Hematopoietic multipotent progenitor cell treated with erythropoietin and hydrocortisone succinate and interleukin-3 and kit ligand, for 15 days (in vitro differentiated cells): ENCODE data around the gene KLRC2.
"Not testable (repeated sequence)": the region's sequence is repeated elsewhere in the genome, so short reads cannot be mapped to it uniquely, and the experiment has no call there.

Source experiments
- DNase-seq: peaks from one replicate; pipeline ENCODE4 v3.0.0-alpha.2; 2015; ENCODE audit warnings: low spot score

KLRC2 gene

DNA sequence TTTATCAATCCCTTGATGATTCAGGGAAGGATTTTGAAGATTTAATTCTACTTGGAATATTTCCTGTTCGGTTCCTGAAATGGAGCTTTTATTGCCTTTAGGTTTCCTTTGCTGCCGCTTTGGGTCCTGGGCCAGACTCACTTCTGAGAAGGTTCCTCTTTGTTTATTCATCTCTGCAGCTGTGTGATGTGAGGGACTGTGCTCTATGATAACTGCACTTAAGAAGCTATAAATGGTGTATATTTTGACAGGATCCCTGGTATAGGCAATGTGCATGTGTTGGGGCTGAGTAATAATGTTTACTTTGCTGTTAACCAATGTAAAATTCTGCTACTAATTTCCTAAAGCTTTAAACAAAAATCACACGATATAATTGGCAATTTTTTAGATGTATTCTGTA, at the start of gene KLRC2:
KLRC2 (minus strand) TSS at position 195 of the 400 bp plus-strand sequence; CDS start at position 171, 24 bp downstream.
- not testable (repeated sequence) for DNase-seq

GRCh38 chr12:10481901-10482300, 46.1 kb upstream of the KLRC2 start:
- DNase-seq = not testable (repeated sequence)

DNA sequence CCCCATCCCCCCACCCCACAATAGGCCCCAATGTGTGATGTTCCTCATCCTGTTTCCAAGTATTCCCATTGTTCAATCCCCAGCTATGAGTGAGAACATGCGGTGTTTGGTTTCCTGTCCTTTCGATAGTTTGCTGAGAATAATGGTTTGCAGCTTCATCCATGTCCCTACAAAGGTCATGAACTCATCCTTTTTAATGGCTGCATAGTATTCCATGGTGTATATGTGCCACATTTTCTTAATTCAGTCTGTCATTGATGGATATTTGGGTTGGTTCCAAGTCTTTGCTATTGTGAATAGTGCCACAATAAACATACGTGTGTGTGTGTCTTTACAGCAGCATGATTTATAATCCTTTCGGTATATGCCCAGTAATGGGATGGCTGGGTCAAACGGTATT, 37.0 kb upstream of the KLRC2 start:
- not testable (repeated sequence) for DNase-seq

DNA sequence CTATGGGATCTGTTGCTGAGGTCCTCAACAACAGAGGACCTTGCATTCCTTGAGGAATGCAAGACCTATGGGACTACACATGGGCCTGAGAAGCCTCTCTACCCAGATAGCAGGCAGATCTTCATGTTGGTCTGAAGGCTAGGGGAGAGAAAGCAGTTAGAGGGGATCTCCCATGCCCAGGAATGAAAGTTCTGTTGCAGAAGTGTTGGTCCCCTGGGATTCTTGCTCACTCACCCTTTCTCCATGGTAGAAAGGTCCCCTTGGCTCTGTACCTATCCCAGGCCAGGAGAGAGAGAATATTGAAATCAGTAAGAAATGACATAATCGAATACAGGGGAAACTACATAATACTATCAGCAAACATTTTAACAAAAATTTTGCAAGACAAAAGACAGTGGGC, 33.9 kb upstream of the KLRC2 start:
- no peak for DNase-seq

DNA sequence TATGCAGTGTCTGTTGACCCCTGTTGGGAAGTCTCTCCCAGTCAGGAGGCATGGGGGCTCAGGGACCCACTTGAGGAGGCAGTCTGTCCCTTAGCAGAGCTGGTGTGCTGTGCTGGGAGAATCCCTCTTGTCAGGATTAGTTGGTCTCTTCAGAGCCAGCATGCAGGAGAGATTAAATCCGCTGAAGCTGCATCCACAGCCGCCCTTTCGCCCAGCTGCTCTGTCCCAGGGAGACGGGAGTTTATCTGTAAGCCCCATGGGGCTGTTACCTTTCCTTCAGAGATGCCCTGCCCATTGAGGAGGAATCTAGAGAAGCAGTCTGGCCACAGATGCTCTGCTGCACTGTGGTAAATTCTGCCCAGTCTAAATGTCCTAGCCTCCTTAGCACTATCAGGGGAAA, 30.5 kb upstream of the KLRC2 start:
- no peak for DNase-seq

DNA sequence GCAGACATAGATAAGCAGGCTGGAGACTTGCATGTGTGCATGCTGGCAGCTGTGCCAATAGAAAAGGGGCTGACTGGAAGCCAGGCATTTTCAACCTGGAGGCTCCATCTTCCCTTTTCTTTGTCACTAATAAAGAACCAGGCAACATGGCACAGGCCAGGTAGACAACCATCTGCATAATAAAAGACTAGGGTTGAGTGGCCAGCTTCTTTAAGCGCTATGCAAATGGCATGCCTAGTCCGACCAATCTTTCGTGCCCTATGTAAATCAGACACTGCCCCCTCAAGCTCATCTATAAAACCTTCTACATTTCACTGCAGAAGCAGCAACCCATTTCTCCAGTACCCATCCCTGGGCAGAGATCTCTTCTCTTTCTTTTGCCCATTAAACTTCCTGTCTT, 21.9 kb upstream of the KLRC2 start:
- no peak for DNase-seq

DNA sequence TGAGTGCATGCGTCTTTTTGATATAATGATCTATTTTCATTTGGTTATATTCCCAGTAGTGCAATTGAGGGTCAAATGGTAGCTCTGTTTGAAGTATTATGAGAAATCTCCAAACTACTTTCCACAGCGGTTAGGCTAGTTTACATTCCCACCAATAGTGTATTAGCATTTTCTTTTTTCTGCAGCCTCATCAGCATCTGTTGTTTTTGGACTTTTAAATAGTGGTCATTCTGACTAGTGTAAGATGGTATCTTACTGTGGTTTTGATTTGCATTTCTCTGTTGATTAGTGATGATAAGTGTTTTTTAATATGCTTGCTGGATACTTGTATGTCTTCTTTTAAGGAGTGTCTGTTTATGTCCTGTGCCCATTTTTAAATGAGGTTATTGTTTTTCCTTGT, 21.0 kb upstream of the KLRC2 start:
- no peak for DNase-seq

DNA sequence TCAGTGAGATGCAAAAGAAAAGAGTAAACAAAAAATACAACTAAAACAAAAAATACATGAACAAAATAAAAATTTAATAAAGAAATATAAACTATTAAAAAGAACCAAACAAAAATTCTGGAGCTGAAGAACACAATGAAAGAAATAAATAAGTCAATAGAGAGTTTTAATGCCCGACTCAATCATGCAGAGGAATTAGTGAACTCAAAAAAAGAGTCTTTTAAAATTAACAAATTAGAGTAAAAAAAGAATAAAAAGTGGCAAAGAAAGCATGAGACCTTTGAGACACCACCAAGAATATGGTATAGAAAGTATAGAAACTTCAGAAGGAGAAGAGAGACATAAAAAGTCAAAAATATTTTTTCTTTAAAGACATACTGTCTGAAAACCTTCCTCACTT, 20.0 kb upstream of the KLRC2 start:
- no peak for DNase-seq

DNA sequence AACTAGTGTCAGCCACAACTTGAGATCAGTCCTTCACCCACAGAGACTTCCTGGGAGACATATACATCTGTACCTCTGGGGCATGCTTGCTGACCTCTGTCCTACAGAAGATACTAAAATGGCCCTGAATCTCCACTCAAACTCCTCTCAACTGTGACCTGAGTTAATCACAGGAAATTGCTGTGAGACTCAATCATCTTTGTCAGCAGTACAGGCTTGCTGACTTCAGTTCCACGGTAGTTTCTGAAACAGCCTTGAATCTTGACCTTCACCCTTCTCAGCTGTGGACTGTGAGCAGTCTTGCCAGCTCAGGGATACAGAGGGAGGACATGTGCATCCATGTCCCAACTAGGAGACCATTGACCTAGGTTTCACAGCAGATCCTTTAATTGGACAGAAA, 18.7 kb upstream of the KLRC2 start:
- no peak for DNase-seq

DNA sequence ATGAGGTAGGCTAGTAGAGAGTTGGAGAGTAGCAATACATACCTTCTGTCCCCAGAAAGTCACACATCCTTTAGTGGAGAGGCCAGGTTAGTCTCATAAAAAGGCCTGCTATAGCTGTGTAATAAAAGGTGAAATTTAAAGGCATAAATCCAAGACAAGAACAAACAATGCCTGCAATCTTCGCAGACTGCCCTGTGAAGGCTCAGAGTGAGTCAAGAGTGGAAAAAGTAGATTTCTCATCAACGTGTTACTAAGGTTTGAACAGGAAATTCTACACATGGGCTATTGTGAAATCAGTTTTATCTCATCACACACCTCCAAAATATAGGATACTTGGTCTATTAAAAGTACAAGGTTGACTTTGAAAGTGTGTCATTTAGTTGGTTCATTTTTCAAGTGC, 17.3 kb upstream of the KLRC2 start, which contains the start of gene KLRC1:
KLRC1 (minus strand) TSS at position 222 of the 400 bp plus-strand sequence. CDS start 2,221 bp downstream, outside the sequence.
- DNase-seq = no peak

DNA sequence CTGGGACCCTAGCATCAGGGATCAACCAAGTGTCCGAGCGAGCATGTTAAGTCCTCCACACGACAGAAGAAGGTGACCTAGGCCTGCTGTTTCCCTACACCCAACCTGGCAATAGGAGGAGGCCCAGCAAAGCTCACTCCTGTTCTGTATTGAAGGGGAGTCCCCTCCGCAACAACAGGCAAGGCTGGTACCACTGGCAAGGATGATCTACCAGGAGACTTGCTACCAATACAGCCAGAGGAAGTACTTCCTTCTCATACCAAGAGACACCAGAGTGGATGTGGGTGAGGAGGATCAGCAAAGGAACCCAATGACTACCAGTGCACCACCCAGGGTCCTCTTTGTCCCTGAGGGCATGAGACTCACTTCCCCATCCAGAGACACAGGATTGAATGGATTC, 12.4 kb upstream of the KLRC2 start:
- DNase-seq = no peak

DNA sequence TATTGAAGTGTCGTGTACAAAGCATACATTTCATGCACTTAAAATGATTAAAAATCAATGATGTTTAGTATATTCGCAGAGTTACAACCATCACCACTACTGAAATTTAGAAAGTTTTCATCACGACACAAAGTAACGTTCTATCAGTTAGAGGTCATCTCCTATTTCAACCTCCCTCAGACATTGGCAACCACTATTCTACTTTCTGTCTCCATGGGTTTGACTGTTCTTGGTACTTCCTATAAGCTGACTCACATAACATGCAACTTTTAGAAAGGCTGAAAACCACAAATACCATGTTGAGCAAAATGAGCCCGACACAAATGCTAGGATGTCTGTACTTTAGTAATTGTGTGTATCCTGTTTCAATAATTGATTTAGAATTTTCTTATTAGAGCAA, 10.2 kb upstream of the KLRC2 start:
- DNase-seq = not testable (repeated sequence)

DNA sequence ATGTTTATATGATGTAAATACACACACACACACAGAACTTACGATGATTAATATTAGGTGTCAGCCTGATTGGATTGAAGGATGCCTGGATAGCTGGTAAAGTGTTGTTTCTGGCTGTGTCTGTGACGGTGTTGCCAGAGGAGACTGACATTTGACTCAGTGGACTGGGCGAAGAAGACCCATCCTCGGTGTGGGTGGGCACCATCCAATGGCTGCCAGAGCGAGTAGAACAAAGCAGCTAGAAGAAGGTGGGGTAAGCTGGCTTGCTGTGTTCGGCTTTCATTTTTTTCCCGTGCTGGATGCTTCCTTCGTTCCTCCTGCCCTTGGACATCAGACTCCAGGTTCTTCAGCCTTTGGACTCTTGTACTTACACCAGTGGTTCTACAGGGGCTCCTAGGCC, 5.3 kb upstream of the KLRC2 start:
- not testable (repeated sequence) for DNase-seq

DNA sequence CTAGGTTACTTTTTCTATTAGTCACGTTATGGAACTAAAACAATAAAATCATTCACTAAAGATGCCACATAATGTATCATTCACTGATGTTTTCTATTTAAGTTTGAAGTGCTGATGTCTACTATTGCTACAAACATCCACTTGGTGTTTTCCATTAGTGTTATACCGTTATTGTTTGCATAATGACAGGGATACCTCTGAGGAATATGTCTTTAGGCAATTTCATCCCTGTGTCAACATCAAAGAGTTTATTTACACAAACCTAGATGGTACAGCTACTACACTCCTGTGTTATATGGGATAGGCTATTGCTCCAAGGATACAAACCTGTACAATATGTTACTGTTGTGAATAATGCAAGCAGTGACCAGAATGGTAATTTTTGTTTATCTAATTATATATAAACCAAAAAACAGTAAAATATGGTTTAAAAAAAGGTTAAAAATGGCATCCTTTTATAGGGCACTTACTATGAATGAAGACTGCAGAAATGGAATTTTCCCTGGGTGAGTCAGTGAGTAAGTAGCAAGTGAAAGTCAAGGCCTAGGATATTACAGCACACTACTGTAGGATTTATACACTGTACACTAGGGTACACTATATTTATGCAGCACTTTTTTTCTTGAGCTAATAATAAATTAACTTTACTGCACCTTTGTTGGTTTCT, 3.9 kb upstream of the KLRC2 start:
- not testable (repeated sequence) for DNase-seq

DNA sequence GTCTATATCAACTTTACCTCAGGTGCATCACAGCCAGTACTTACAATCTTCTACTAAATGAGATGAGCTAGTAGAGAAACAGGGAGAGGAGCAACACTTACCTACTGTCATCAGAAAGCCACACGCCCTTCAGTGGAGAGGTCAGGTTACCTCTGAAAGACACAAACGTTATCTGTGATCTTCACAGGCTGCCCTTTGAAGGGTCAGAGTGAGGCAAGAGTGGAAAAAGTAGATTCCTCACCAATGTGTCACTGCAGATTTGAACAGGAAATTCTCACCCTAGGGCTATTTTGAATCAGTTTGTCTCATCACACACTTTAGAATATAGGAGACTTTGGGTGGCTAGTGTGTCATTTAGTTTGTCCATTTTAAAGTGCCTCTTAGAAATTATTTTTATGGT, 1.8 kb upstream of the KLRC2 start:
- not testable (repeated sequence) for DNase-seq

DNA sequence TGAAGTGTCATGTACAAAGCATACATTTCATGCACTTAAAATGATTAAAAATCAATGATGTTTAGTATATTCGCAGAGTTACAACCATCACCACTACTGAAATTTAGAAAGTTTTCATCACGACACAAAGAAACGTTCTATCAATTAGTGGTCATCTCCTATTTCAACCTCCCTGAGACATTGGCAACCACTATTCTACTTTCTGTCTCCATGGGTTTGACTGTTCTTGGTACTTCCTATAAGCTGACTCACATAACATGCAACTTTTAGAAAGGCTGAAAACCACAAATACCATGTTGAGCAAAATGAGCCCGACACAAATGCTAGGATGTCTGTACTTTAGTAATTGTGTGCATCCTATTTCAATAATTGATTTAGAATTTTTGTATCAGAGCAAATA, 5.2 kb downstream of the KLRC2 start:
- not testable (repeated sequence) for DNase-seq

GRCh38 chr12:10425938-10426337, 9.9 kb downstream of the KLRC2 start:
- DNase-seq = not testable (repeated sequence)

GRCh38 chr12:10424260-10424899, 11.4 kb downstream of the KLRC2 start:
- not testable (repeated sequence) for DNase-seq

GRCh38 chr12:10422159-10422558, 13.7 kb downstream of the KLRC2 start:
- DNase-seq = not testable (repeated sequence)

DNA sequence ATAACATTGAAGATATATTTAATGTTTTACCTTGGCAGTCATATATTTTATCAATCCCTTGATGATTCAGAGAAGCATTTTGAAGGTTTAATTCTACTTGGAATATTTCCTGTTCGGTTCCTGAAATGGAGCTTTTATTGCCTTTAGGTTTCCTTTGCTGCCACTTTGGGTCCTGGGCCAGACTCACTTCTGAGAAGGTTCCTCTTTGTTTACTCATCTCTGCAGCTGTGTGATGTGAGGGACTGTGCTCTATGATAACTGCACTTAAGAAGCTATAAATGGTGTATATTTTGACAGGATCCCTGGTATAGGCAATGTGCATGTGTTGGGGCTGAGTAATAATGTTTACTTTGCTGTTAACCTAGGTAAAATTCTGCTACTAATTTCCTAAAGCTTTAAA, 15.5 kb downstream of the KLRC2 start, which contains the start of gene KLRC3:
KLRC3 (minus strand) TSS at position 262 of the 400 bp plus-strand sequence; CDS start at position 217, 45 bp downstream.
- DNase-seq = not testable (repeated sequence)

DNA sequence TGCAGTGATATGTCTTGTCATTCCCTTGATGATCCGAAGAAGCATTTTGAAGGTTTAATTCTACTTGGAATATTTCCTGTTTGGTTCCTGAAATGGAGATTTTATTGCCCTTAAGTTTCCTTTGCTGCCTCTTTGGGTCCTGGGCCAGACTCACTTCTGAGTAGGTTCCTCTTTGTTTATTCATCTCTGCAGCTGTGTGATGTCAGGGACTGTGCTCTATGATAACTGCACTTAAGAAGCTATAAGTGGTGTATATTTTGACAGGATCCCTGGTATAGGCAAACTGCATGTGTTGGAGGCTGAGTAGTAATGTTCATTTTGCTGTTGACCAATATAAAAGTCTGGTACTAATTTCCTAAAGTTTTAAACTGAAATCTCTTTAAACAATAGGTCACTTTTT, 26.4 kb downstream of the KLRC2 start, which contains the start of gene KLRC4:
KLRC4 (minus strand) TSS at position 366 of the 400 bp plus-strand sequence; CDS start at position 184, 182 bp downstream.
- DNase-seq = no peak

- DNase-seq = no peak
These were observed 27.0 kb downstream of the KLRC2 start for GRCh38 chr12:10408842-10409241.

- DNase-seq = no peak
These were observed 29.1 kb downstream of the KLRC2 start for GRCh38 chr12:10406725-10407124.
